K562 (cell line): ENCODE data around the gene NUPR1. TPM values are rescaled to one million over a fixed set of nuclear protein-coding genes. Genes with fewer than 3 reads are reported as not detected.

Source experiments
- AFF1 ChIP-seq, 2 experiments: fragments of 450-650 bp; IDR thresholded peaks; 2 replicates each; pipeline ENCODE4 v1.6.1; 2018; ENCODE audit warnings: mild to moderate bottlenecking in 2 of 2, low read depth in 1 of 2; ENCODE audit not compliant: partially characterized antibody in 2 of 2
- CBX3 ChIP-seq, 2 experiments: IDR thresholded peaks; 1 replicate in 1 of 2; 2 replicates in 1 of 2; pipeline ENCODE4 v1.6.1; 2012; ENCODE audit warnings: inconsistent platforms in 2 of 2, low read length in 2 of 2, borderline replicate concordance in 1 of 2, control low read depth in 1 of 2
- ILK ChIP-seq: fragments of 450-650 bp; IDR thresholded peaks from 2 replicates; pipeline ENCODE4 v1.6.1; 2016; ENCODE audit warnings: missing genetic modification characterization, low read depth, mild to moderate bottlenecking, missing compliant biosample characterization, moderate library complexity, borderline replicate concordance
- MYC ChIP-seq, 2 experiments: fragments of 250-450 bp in 1 of 2; sonication (Bioruptor Pico) in 1 of 2; IDR thresholded peaks; 2 replicates each; pipeline versions ENCODE4 v1.5.1 to v1.6.1; 2012 to 2021; ENCODE audit warnings: low read depth in 2 of 2, borderline replicate concordance in 1 of 2, improper control_type of control experiment in 1 of 2, low read length in 1 of 2, mild to moderate bottlenecking in 1 of 2, moderate library complexity in 1 of 2
- PML ChIP-seq: IDR thresholded peaks from 2 replicates; pipeline ENCODE4 v1.6.1; 2012; ENCODE audit warnings: low read length, inconsistent platforms
- RFX7 ChIP-seq: fragments of 250-450 bp; sonication (Bioruptor Pico); IDR thresholded peaks from 2 replicates; pipeline ENCODE4 v1.5.1; 2021; ENCODE audit warnings: mild to moderate bottlenecking
- SETDB1 ChIP-seq: IDR thresholded peaks from one replicate; pipeline ENCODE4 v1.6.1; 2012; ENCODE audit warnings: low read length, control low read depth, inconsistent platforms
- SIRT6 ChIP-seq: IDR thresholded peaks from one replicate; pipeline ENCODE4 v1.6.1; 2012; ENCODE audit warnings: low read depth, mild to moderate bottlenecking, control low read depth, inconsistent platforms, low read length, moderate library complexity
- SP1 ChIP-seq: sonication (generic); formaldehyde crosslinking; IDR thresholded peaks from 2 replicates; pipeline ENCODE4 v1.8.1; 2022; ENCODE audit warnings: mild to moderate bottlenecking, missing genetic modification reagents
- ZNF436 ChIP-seq: fragments of 250-450, 450-650 bp; sonication (Bioruptor Pico); formaldehyde crosslinking; IDR thresholded peaks from 2 replicates; pipeline ENCODE4 v1.7.0; 2020; ENCODE audit warnings: mild to moderate bottlenecking
- ZNF707 ChIP-seq: fragments of 250-450 bp; sonication (Bioruptor Pico); conservative IDR thresholded peaks from 2 replicates; pipeline ENCODE4 v1.8.0; 2022; ENCODE audit warnings: inconsistent platforms, mild to moderate bottlenecking, moderate library complexity
- polyA plus RNA-seq, 8 experiments: library from polyadenylated mRNA; depleted of rRNA in 4 of 8; stranded (reverse) in 5 of 8; unstranded in 3 of 8; fragments of >200 nt; fragmentation: Nextera tagmentation in 2 of 8; fragmentation: Illumina TruSeq in 1 of 8; extraction: Ambion mirVana in 2 of 8; extraction: Trizol in 1 of 8; gene quantifications; 2 replicates each; pipeline versions ENCODE4 v1.2.1 to v1.2.3, GENCODE V29; 2011 to 2014; ENCODE audit warnings: inconsistent platforms in 1 of 8, missing spikeins in 1 of 8
- total RNA-seq, 7 experiments: library from RNA; depleted of rRNA in 6 of 7; stranded (reverse); fragments of >200 nt in 6 of 7; fragmentation: Illumina TruSeq in 2 of 7; extraction: Trizol in 2 of 7; gene quantifications; 2 replicates each; pipeline versions ENCODE4 v1.2.1 to v1.2.3, GENCODE V29; 2011 to 2021; ENCODE audit warnings: low replicate concordance in 1 of 7
- TF ChIP-seq, protein P1 (sequence below): fragments of 200-800 bp; sonication (Bioruptor generic); IDR thresholded peaks from 2 replicates; pipeline ENCODE4 v1.6.1; 2016; ENCODE audit warnings: missing genetic modification characterization, missing compliant biosample characterization
- TF ChIP-seq, protein P2 (sequence below): sonication (generic); formaldehyde crosslinking; IDR thresholded peaks from 2 replicates; pipeline ENCODE4 v1.9.0; 2022; ENCODE audit warnings: mild to moderate bottlenecking, missing genetic modification reagents
- TF ChIP-seq, protein P3 (sequence below): fragments of 450-650 bp; IDR thresholded peaks from 2 replicates; pipeline ENCODE4 v1.6.1; 2016

The NUPR1 gene
- total and polyA plus RNA-seq, 9 of the 15 experiments (the other 6 are each of a cell fraction or from before 2014, with no cell fraction given), result 0.07 to 1.5 (median 0.27) TPM

DNA sequence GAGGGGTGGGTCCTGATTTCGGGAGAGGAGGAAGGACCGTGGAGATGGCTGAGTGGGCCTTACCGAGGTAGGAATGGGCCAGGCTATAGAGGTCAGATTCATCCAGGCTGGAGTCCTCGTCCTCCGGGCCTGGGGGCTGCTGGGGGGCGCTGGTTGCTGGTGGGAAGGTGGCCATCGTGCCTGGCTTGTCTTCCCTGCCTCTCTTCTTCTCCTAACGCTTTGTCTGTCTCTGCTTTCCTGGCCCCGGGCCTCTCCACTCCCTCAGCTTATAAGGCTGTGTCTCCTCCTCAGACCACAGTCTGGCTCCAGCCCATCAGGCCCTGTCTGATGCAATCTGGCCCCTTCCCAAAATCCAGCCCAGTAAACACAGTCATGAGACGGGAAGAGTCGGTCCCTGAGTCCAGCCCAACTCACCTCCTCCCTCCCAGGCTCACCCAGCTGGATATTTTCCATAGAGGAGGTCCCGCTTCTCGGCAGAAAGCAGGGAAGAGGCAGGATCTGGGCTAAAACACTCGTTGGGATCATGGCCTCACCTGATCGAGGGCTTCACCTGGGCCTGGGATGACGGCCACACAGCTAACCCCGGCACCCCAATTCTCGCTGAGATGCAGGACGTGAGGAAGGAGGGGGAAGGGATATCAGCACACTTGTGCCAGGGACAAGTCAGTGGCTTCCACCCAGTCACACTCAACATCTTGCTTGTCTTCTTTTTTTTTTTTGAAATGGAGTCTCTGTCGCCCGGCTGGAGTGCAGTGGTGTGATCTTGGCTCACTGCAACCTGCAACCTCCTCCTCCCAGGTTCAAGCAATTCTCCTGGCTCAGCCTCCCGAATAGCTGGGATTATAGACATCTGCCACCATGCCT is at the start of gene NUPR1 (continued):
- TF ChIP-seq RFX7 (CRISPR knock-in tag), result no peak
- no peak for TF ChIP-seq ZNF707
- no peak for TF ChIP-seq ZNF436 (CRISPR knock-in tag)
- TF ChIP-seq CBX3 (IDR thresholded peaks at IDR 0.05; ENCODE audit: borderline replicate concordance in 1 of 2, low read length in 2 of 2), result no peak
- TF ChIP-seq, protein P1, sequence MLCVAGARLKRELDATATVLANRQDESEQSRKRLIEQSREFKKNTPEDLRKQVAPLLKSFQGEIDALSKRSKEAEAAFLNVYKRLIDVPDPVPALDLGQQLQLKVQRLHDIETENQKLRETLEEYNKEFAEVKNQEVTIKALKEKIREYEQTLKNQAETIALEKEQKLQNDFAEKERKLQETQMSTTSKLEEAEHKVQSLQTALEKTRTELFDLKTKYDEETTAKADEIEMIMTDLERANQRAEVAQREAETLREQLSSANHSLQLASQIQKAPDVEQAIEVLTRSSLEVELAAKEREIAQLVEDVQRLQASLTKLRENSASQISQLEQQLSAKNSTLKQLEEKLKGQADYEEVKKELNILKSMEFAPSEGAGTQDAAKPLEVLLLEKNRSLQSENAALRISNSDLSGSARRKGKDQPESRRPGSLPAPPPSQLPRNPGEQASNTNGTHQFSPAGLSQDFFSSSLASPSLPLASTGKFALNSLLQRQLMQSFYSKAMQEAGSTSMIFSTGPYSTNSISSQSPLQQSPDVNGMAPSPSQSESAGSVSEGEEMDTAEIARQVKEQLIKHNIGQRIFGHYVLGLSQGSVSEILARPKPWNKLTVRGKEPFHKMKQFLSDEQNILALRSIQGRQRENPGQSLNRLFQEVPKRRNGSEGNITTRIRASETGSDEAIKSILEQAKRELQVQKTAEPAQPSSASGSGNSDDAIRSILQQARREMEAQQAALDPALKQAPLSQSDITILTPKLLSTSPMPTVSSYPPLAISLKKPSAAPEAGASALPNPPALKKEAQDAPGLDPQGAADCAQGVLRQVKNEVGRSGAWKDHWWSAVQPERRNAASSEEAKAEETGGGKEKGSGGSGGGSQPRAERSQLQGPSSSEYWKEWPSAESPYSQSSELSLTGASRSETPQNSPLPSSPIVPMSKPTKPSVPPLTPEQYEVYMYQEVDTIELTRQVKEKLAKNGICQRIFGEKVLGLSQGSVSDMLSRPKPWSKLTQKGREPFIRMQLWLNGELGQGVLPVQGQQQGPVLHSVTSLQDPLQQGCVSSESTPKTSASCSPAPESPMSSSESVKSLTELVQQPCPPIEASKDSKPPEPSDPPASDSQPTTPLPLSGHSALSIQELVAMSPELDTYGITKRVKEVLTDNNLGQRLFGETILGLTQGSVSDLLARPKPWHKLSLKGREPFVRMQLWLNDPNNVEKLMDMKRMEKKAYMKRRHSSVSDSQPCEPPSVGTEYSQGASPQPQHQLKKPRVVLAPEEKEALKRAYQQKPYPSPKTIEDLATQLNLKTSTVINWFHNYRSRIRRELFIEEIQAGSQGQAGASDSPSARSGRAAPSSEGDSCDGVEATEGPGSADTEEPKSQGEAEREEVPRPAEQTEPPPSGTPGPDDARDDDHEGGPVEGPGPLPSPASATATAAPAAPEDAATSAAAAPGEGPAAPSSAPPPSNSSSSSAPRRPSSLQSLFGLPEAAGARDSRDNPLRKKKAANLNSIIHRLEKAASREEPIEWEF (CRISPR knock-in tag), result no peak
- no peak for TF ChIP-seq AFF1 (IDR thresholded peaks at IDR 0.05; ENCODE audit: low read depth in 1 of 2, partially characterized antibody in 2 of 2)
- no peak for TF ChIP-seq ILK
- TF ChIP-seq MYC (IDR thresholded peaks at IDR 0.05; ENCODE audit: low read depth, low read length), result peak; percentile 61; the same call in 1 of the 2 replicates
- no peak for TF ChIP-seq MYC (CRISPR knock-in tag; IDR thresholded peaks at IDR 0.05; ENCODE audit: borderline replicate concordance, low read depth)
- TF ChIP-seq, protein P2, sequence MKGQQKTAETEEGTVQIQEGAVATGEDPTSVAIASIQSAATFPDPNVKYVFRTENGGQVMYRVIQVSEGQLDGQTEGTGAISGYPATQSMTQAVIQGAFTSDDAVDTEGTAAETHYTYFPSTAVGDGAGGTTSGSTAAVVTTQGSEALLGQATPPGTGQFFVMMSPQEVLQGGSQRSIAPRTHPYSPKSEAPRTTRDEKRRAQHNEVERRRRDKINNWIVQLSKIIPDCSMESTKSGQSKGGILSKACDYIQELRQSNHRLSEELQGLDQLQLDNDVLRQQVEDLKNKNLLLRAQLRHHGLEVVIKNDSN (CRISPR knock-in tag), result no peak
- no peak for TF ChIP-seq PML
- no peak for TF ChIP-seq SIRT6
- no peak for TF ChIP-seq SP1
- TF ChIP-seq, protein P3, sequence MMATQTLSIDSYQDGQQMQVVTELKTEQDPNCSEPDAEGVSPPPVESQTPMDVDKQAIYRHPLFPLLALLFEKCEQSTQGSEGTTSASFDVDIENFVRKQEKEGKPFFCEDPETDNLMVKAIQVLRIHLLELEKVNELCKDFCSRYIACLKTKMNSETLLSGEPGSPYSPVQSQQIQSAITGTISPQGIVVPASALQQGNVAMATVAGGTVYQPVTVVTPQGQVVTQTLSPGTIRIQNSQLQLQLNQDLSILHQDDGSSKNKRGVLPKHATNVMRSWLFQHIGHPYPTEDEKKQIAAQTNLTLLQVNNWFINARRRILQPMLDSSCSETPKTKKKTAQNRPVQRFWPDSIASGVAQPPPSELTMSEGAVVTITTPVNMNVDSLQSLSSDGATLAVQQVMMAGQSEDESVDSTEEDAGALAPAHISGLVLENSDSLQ, result no peak
- TF ChIP-seq SETDB1, result no peak
